Stimulated activated CD4-positive, alpha-beta T cell treated with anti-CD3 and anti-CD28 coated beads, Interleukin-1b, Interleukin-23, amount 100 ng/mL, for 24 hours (primary cell): ENCODE measurements around the gene DOCK9.
"Not testable (repeated sequence)": the region's sequence is repeated elsewhere in the genome, so short reads cannot be mapped to it uniquely, and the experiment has no call there.

Source experiments
- DNase-seq, 4 experiments: peaks; one replicate each; pipeline ENCODE4 v3.0.0-alpha.2; 2020; ENCODE audit warnings: low read depth in 4 of 4, low spot score in 1 of 4

Gene DOCK9

GRCh38 chr13:98921015-98921580, 56.8 kb downstream of the DOCK9 start:
- no peak for DNase-seq

- DNase-seq = peak in 1 of 4 experiments; percentile 21
Measured at GRCh38 chr13:98919566-98919965, 58.3 kb downstream of the DOCK9 start.

- DNase-seq = no peak
Measured at GRCh38 chr13:98918771-98919170, 59.1 kb downstream of the DOCK9 start.

- no peak for DNase-seq
Measured at GRCh38 chr13:98917116-98917515, 60.7 kb downstream of the DOCK9 start.

- DNase-seq = no peak
Measured at GRCh38 chr13:98916403-98916802, 61.5 kb downstream of the DOCK9 start.

GRCh38 chr13:98915981-98916380, 61.9 kb downstream of the DOCK9 start:
- no peak for DNase-seq

GRCh38 chr13:98915563-98915962, 62.3 kb downstream of the DOCK9 start:
- DNase-seq = no peak

- no peak for DNase-seq
Measured at GRCh38 chr13:98913741-98914140, 64.1 kb downstream of the DOCK9 start.

GRCh38 chr13:98912846-98913245, 65.0 kb downstream of the DOCK9 start:
- no peak for DNase-seq

GRCh38 chr13:98910501-98910951, 67.3 kb downstream of the DOCK9 start:
- no peak for DNase-seq

- DNase-seq = no peak
Measured at GRCh38 chr13:98909016-98909415, 68.8 kb downstream of the DOCK9 start.

- no peak for DNase-seq
Measured at GRCh38 chr13:98906746-98907502, 70.9 kb downstream of the DOCK9 start.

- DNase-seq = no peak
Measured at GRCh38 chr13:98905199-98905598, 72.7 kb downstream of the DOCK9 start.

- no peak for DNase-seq
Measured at GRCh38 chr13:98900442-98900841, 77.4 kb downstream of the DOCK9 start.

GRCh38 chr13:98897706-98898105, 80.2 kb downstream of the DOCK9 start:
- DNase-seq = no peak

GRCh38 chr13:98896868-98897144, 81.1 kb downstream of the DOCK9 start:
- DNase-seq = no peak

- DNase-seq = no peak
Measured at GRCh38 chr13:98896083-98896867, 81.6 kb downstream of the DOCK9 start.

- DNase-seq = not testable (repeated sequence)
Measured at GRCh38 chr13:98894814-98895213, 83.0 kb downstream of the DOCK9 start.

GRCh38 chr13:98893371-98893770, 84.5 kb downstream of the DOCK9 start:
- DNase-seq = no peak

- no peak for DNase-seq
Measured at GRCh38 chr13:98892821-98893220, 85.0 kb downstream of the DOCK9 start.

- no peak for DNase-seq
Measured at GRCh38 chr13:98892077-98892476, 85.8 kb downstream of the DOCK9 start.

- DNase-seq = no peak
Measured at GRCh38 chr13:98890925-98891324, 86.9 kb downstream of the DOCK9 start.
